IMR-90 (cell line): Measurements from ENCODE around the gene ORC4. TPM values are rescaled to one million over a fixed set of nuclear protein-coding genes. Genes with fewer than 3 reads are reported as not detected.

Source experiments
- ATAC-seq: fragments of 200-7000 bp; cut with Tn5 transposase; 2 replicates; pipeline ENCODE4 v1.9.1; 2020; ENCODE audit warnings: low read depth, mild to moderate bottlenecking, moderate library complexity
- BruUV-seq: library from RNA; stranded (reverse); fragments of 400-500 nt; replicated peaks from 2 replicates; lab custom pipeline; 2021; lab: Mats Ljungman, UMichigan
- CTCF ChIA-PET: fragments of 300-600 bp; formaldehyde crosslinking; extraction: SDS; loops from one replicate; lab custom pipeline; 2021; ENCODE audit warnings: antibody characterized with exemption; lab: Yijun Ruan, JAX
- POLR2A ChIA-PET: fragments of 300-600 bp; sonication (Branson Sonifier 250); formaldehyde crosslinking; loops from one replicate; lab custom pipeline; 2022; ENCODE audit warnings: antibody characterized with exemption; ENCODE audit not compliant: unreplicated experiment; lab: Charles Lee
- DNase-seq: peaks from one replicate; pipeline ENCODE4 v3.0.0; 2013
- H2AFZ ChIP-seq: replicated peaks from 2 replicates; pipeline ENCODE3; 2013; ENCODE audit warnings: low read length, mild to moderate bottlenecking; ENCODE audit not compliant: poor library complexity
- H2AK5ac ChIP-seq: 2 replicates; pipeline ENCODE4 v1.6.1; 2013; ENCODE audit warnings: low read depth, low read length, inconsistent platforms
- H2AK9ac ChIP-seq: replicated peaks from 2 replicates; pipeline ENCODE3; 2013; ENCODE audit warnings: mild to moderate bottlenecking, low read depth, low read length, moderate library complexity; ENCODE audit not compliant: poor library complexity
- H2BK120ac ChIP-seq: 2 replicates; pipeline ENCODE4 v1.6.1; 2013; ENCODE audit warnings: low read depth, low read length, inconsistent platforms
- H2BK15ac ChIP-seq: 3 replicates; pipeline ENCODE4 v1.6.1; 2013; ENCODE audit warnings: low read depth, low read length, inconsistent platforms
- H2BK20ac ChIP-seq: 2 replicates; pipeline ENCODE4 v1.6.1; 2013; ENCODE audit warnings: low read depth, mild to moderate bottlenecking, inconsistent platforms, low read length, moderate library complexity
- H2BK5ac ChIP-seq: 2 replicates; pipeline ENCODE4 v1.6.1; 2013; ENCODE audit warnings: mild to moderate bottlenecking, low read depth, low read length, inconsistent platforms; ENCODE audit not compliant: poor library complexity, severe bottlenecking
- H3K14ac ChIP-seq: replicated peaks from 2 replicates; pipeline ENCODE4 v1.6.1; 2013; ENCODE audit warnings: low read depth, low read length, inconsistent platforms
- H3K18ac ChIP-seq: 2 replicates; pipeline ENCODE4 v1.6.1; 2013; ENCODE audit warnings: low read depth, low read length, control low read depth
- H3K23ac ChIP-seq: 2 replicates; pipeline ENCODE4 v1.6.1; 2013; ENCODE audit warnings: low read depth, low read length, inconsistent platforms
- H3K27ac ChIP-seq: 2 replicates; pipeline ENCODE4 v1.5.1; 2013; ENCODE audit warnings: mild to moderate bottlenecking, control low read depth, low read length; ENCODE audit not compliant: insufficient read depth
- H3K27me3 ChIP-seq: 2 replicates; pipeline ENCODE4 v1.6.1; 2013; ENCODE audit warnings: low read length; ENCODE audit not compliant: control insufficient read depth, insufficient read depth
- H3K36me3 ChIP-seq: 2 replicates; pipeline ENCODE4 v1.6.1; 2013; ENCODE audit warnings: low read length, mixed read lengths; ENCODE audit not compliant: control insufficient read depth, insufficient read depth
- H3K4ac ChIP-seq: 2 replicates; pipeline ENCODE4 v1.6.1; 2013; ENCODE audit warnings: low read depth, low read length, inconsistent platforms
- H3K4me1 ChIP-seq: 2 replicates; pipeline ENCODE4 v1.6.1; 2013; ENCODE audit warnings: low read length, mixed read lengths; ENCODE audit not compliant: control insufficient read depth, insufficient read depth
- H3K4me2 ChIP-seq: 2 replicates; pipeline ENCODE4 v1.6.1; 2013; ENCODE audit warnings: low read depth, mild to moderate bottlenecking, control low read depth, low read length, moderate library complexity
- H3K4me3 ChIP-seq: 2 replicates; pipeline ENCODE4 v1.5.1; 2013; ENCODE audit warnings: low read depth, mild to moderate bottlenecking, control low read depth, low read length, moderate library complexity; ENCODE audit not compliant: insufficient read depth
- H3K56ac ChIP-seq: 2 replicates; pipeline ENCODE4 v1.6.1; 2013; ENCODE audit warnings: low read length, inconsistent platforms; ENCODE audit not compliant: insufficient read depth; ENCODE audit errors: extremely low read depth
- H3K79me1 ChIP-seq, 2 experiments: 2 replicates each; pipeline ENCODE4 v1.6.1; 2013; ENCODE audit warnings: low read length in 2 of 2, inconsistent platforms in 1 of 2, low read depth in 1 of 2
- H3K9ac ChIP-seq: 2 replicates; pipeline ENCODE4 v1.6.1; 2013; ENCODE audit warnings: low read depth, low read length, control low read depth
- H3K9me1 ChIP-seq: 2 replicates; pipeline ENCODE4 v1.6.1; 2013; ENCODE audit warnings: low read length, inconsistent platforms; ENCODE audit not compliant: insufficient read depth
- H3K9me3 ChIP-seq: 2 replicates; pipeline ENCODE4 v1.6.1; 2013; ENCODE audit warnings: low read length; ENCODE audit not compliant: control insufficient read depth, insufficient read depth
- H4K20me1 ChIP-seq: 2 replicates; pipeline ENCODE4 v1.6.1; 2013; ENCODE audit warnings: low read length, inconsistent platforms; ENCODE audit not compliant: insufficient read depth
- H4K5ac ChIP-seq: 2 replicates; pipeline ENCODE4 v1.6.1; 2013; ENCODE audit warnings: mild to moderate bottlenecking, low read depth, low read length, control low read depth
- H4K8ac ChIP-seq, 2 experiments: 2 replicates each; pipeline ENCODE4 v1.6.1; 2013; ENCODE audit warnings: low read depth in 2 of 2, low read length in 2 of 2, control low read depth in 1 of 2, inconsistent platforms in 1 of 2
- H4K91ac ChIP-seq: 2 replicates; pipeline ENCODE4 v1.6.1; 2013; ENCODE audit warnings: low read depth, low read length, inconsistent platforms; ENCODE audit not compliant: insufficient read depth
- CEBPB ChIP-seq: IDR thresholded peaks from 2 replicates; pipeline ENCODE4 v1.6.1; 2012; ENCODE audit warnings: low read depth, low read length, improper control_type of control experiment
- USF2 ChIP-seq: fragments of 150-350 bp; IDR thresholded peaks from 2 replicates; pipeline ENCODE4 v1.6.1; 2017; ENCODE audit warnings: mild to moderate bottlenecking, antibody characterized with exemption, low read length, low read depth
- WGBS, 2 experiments: methylation state at CpG; one replicate each; pipeline versions ENCODE4 v1.1.5 to v1.1.7; 2013; ENCODE audit warnings: missing lambda C conversion rate in 2 of 2; ENCODE audit not compliant: insufficient read length in 1 of 2; ENCODE audit errors: extremely low coverage in 2 of 2; 5-methylcytosine and 5-hydroxymethylcytosine counted together
- dilution Hi-C: fragments of 300-500 bp; cut with HindIII; formaldehyde crosslinking; loops from one replicate; pipeline ENCODE4 v1.14.3; 2018; ENCODE audit warnings: low sequenced_read_pairs; ENCODE audit not compliant: unreplicated experiment
- in situ Hi-C: fragments of 300-500 bp; cut with MboI; formaldehyde crosslinking; loops from 3 replicates; pipeline ENCODE4 v1.14.3; 2019; ENCODE audit warnings: low sequenced_read_pairs, inconsistent platforms, mixed read lengths
- intact Hi-C: fragments of 100-400 bp; cut with micrococcal nuclease; formaldehyde crosslinking; loops from 2 replicates; pipeline ENCODE4 v1.10.0; 2022
- polyA plus RNA-seq, 3 experiments: library from polyadenylated mRNA; depleted of rRNA; stranded (reverse); fragments of >200 nt; gene quantifications; 2 replicates each; pipeline ENCODE4 v1.2.3, GENCODE V29; 2012; ENCODE audit warnings: low replicate concordance in 1 of 3
- total RNA-seq: library from RNA; depleted of rRNA; stranded (reverse); fragments of >200 nt; gene quantifications from 2 replicates; pipeline ENCODE4 v1.2.3, GENCODE V29; 2012

The ORC4 gene
- total and polyA plus RNA-seq, 2 of the 4 experiments (the other 2 are of a cell fraction): 20.6 to 23.5 TPM

GRCh38 chr2:147927053-147927588, 93.4 kb downstream of the ORC4 start:
- Histone ChIP-seq H3K27ac (no peak overlapping the region), H2BK20ac (no peak overlapping the region), H3K4me2 (no peak overlapping the region), H2AK5ac (no peak overlapping the region), H4K20me1 (no peaks in the 10 kb centered on the region), H3K9ac (no peak overlapping the region), H3K23ac (no peak overlapping the region), H3K4ac (no peak overlapping the region), H3K36me3 (0 out of 2 replicates have a peak, but pooled peaks cover 2% of the 10 kb centered on the region), H3K18ac (no peak overlapping the region), H3K9me1 (no peaks in the 10 kb centered on the region), H3K79me1 (no peaks in the 10 kb centered on the region), H2AFZ (no peak overlapping the region), H4K91ac (no peak overlapping the region), H3K4me1 (no peaks in the 10 kb centered on the region), H4K5ac (no peak overlapping the region), H3K56ac (no peak overlapping the region), H3K4me3 (no peak overlapping the region), H2AK9ac (no peak overlapping the region), H2BK15ac (no peak overlapping the region), H3K27me3 (no peaks in the 10 kb centered on the region), H2BK120ac (no peak overlapping the region), H3K14ac (no peak overlapping the region), H2BK5ac (no peak overlapping the region), H4K8ac (no peak overlapping the region), H3K9me3 (no peaks in the 10 kb centered on the region)
- POLR2A ChIA-PET: no interaction called here
- no TSS peak for BruUV-seq
- DNase-seq (no peak), ATAC-seq (0 out of 2 replicates have a peak, but pooled peaks have one; percentile 11)
- 100% methylated on average over 1 of the region's 4 CpGs; no CpG with 5 or more reads in 1 of the 2 experiments for WGBS, 2 experiments
- no peak for TF ChIP-seq USF2
- peak; percentile 18; the same call in 1 of the 2 replicates for TF ChIP-seq CEBPB
- intact Hi-C loops (no loop called here), dilution Hi-C loops (no loop called here), in situ Hi-C loops (no loop called here)
- CTCF ChIA-PET: no interaction called here
